A549 (cell line): ENCODE measurements around the gene GABRG2. TPM values are rescaled to one million over a fixed set of nuclear protein-coding genes. Genes with fewer than 3 reads are reported as not detected.

ENCODE experiments used
- ATAC-seq, 2 experiments: fragments of 200-7000 bp in 1 of 2; fragments of >200 bp in 1 of 2; cut with Nextera tagmentation in 1 of 2; cut with Tn5 transposase in 1 of 2; 3 replicates each; pipeline versions ENCODE4 v1.8.0 to v1.9.1; 2018 to 2020; ENCODE audit warnings: mild to moderate bottlenecking in 1 of 2, moderate library complexity in 1 of 2
- CTCF ChIA-PET: fragments of 300-600 bp; sonication (Branson Sonifier 250); formaldehyde crosslinking; extraction: SDS; loops from one replicate; lab custom pipeline; 2021; ENCODE audit warnings: antibody characterized with exemption, inconsistent platforms; lab: Yijun Ruan, JAX
- POLR2A ChIA-PET: fragments of 350-600 bp; formaldehyde crosslinking; extraction: SDS; loops from one replicate; lab custom pipeline; 2021; ENCODE audit warnings: antibody characterized with exemption, inconsistent platforms; lab: Yijun Ruan, JAX
- DNase-seq, 2 experiments: peaks; one replicate each; pipeline versions ENCODE4 v3.0.0 to v3.0.0-alpha.2; 2011 to 2016; ENCODE audit warnings: low read depth in 1 of 2, low spot score in 1 of 2
- FAIRE-seq: peaks from 2 replicates; lab custom pipeline; 2011; peaks lifted over from hg19 to GRCh38; lab: Jason Lieb, UNC
- H3K27ac ChIP-seq, 2 experiments: fragments of >200 bp; sonication (Bioruptor Twin); formaldehyde crosslinking; 3 replicates each; pipeline ENCODE4 v1.5.1; 2016 to 2017
- H3K4me1 ChIP-seq: fragments of >200 bp; sonication (Bioruptor Twin); formaldehyde crosslinking; 3 replicates; pipeline ENCODE4 v1.6.1; 2016
- H3K4me2 ChIP-seq: fragments of >200 bp; sonication (Bioruptor Twin); formaldehyde crosslinking; 3 replicates; pipeline ENCODE4 v1.6.1; 2016
- H3K4me3 ChIP-seq: fragments of >200 bp; sonication (Bioruptor Twin); formaldehyde crosslinking; 3 replicates; pipeline ENCODE4 v1.5.1; 2016
- H3K9me3 ChIP-seq: fragments of >200 bp; sonication (Bioruptor Twin); formaldehyde crosslinking; 3 replicates; pipeline ENCODE4 v1.6.1; 2016
- BHLHE40 ChIP-seq: IDR thresholded peaks from 2 replicates; pipeline ENCODE4 v1.6.1; 2012; ENCODE audit warnings: low read depth, low read length, inconsistent platforms
- CBX2 ChIP-seq: fragments of 200-600 bp; sonication (generic); IDR thresholded peaks from 2 replicates; pipeline ENCODE4 v1.6.1; 2016; ENCODE audit warnings: low read depth, mild to moderate bottlenecking, borderline replicate concordance
- CHD2 ChIP-seq: fragments of 150-350 bp; IDR thresholded peaks from 2 replicates; pipeline ENCODE4 v1.6.1; 2014; ENCODE audit warnings: low read length; ENCODE audit not compliant: partially characterized antibody
- CTCF ChIP-seq: fragments of >200 bp; sonication (Bioruptor Twin); formaldehyde crosslinking; IDR thresholded peaks from 3 replicates; pipeline ENCODE4 v1.5.1; 2016
- E2F6 ChIP-seq: IDR thresholded peaks from 2 replicates; pipeline ENCODE4 v1.6.1; 2012; ENCODE audit warnings: low read depth, borderline replicate concordance
- EHF ChIP-seq: fragments of 250-450 bp; sonication (Bioruptor Pico); IDR thresholded peaks from 2 replicates; pipeline ENCODE4 v1.5.0; 2020; ENCODE audit warnings: mild to moderate bottlenecking
- EP300 ChIP-seq, 2 experiments: fragments of >200 bp; sonication (Bioruptor Twin); formaldehyde crosslinking; IDR thresholded peaks; 2 replicates in 1 of 2; 3 replicates in 1 of 2; pipeline ENCODE4 v1.6.1; 2016 to 2017
- FOSB ChIP-seq: fragments of 250-450 bp; sonication (Bioruptor Pico); IDR thresholded peaks from 2 replicates; pipeline ENCODE4 v1.5.0; 2020; ENCODE audit warnings: mild to moderate bottlenecking, moderate library complexity
- FOSL2 ChIP-seq, 2 experiments: fragments of 450-650 bp in 1 of 2; fragments of >200 bp in 1 of 2; sonication (Bioruptor Twin) in 1 of 2; formaldehyde crosslinking; IDR thresholded peaks; 2 replicates each; pipeline versions ENCODE4 v1.5.0 to v1.6.1; 2016 to 2020; ENCODE audit warnings: mild to moderate bottlenecking in 1 of 2, moderate library complexity in 1 of 2
- GATA3 ChIP-seq: IDR thresholded peaks from 2 replicates; pipeline ENCODE4 v1.6.1; 2012; ENCODE audit warnings: borderline replicate concordance
- HEYL ChIP-seq: fragments of 250-450 bp; sonication (Bioruptor Pico); IDR thresholded peaks from 2 replicates; pipeline ENCODE4 v1.8.0; 2021; ENCODE audit warnings: mild to moderate bottlenecking, moderate library complexity
- HMGXB4 ChIP-seq: fragments of 250-450 bp; sonication (Bioruptor Pico); IDR thresholded peaks from 2 replicates; pipeline ENCODE4 v1.5.0; 2021; ENCODE audit warnings: mild to moderate bottlenecking, moderate library complexity, borderline replicate concordance
- HOXB13 ChIP-seq: fragments of 250-450 bp; sonication (Bioruptor Pico); IDR thresholded peaks from 2 replicates; pipeline ENCODE4 v1.5.0; 2020; ENCODE audit warnings: low read depth, mild to moderate bottlenecking, moderate library complexity
- HOXB5 ChIP-seq: fragments of 250-450 bp; sonication (Bioruptor Pico); IDR thresholded peaks from 2 replicates; pipeline ENCODE4 v1.5.0; 2020; ENCODE audit warnings: mild to moderate bottlenecking, moderate library complexity
- MAZ ChIP-seq: fragments of 150-350 bp; IDR thresholded peaks from 2 replicates; pipeline ENCODE4 v1.6.1; 2014; ENCODE audit warnings: antibody characterized with exemption, low read depth, low read length, borderline replicate concordance
- NPAS2 ChIP-seq: fragments of 250-450 bp; sonication (Bioruptor Pico); IDR thresholded peaks from 2 replicates; pipeline ENCODE4 v1.8.0; 2022; ENCODE audit warnings: mild to moderate bottlenecking, moderate library complexity, borderline replicate concordance
- NR3C1 ChIP-seq: fragments of >200 bp; sonication (Bioruptor Twin); formaldehyde crosslinking; IDR thresholded peaks from 3 replicates; pipeline ENCODE4 v1.6.1; 2017
- PBX3 ChIP-seq: IDR thresholded peaks from 2 replicates; pipeline ENCODE4 v1.6.1; 2012
- PHF8 ChIP-seq: fragments of 200-600 bp; sonication (generic); IDR thresholded peaks from 2 replicates; pipeline ENCODE4 v1.6.1; 2016; ENCODE audit warnings: low read depth, mild to moderate bottlenecking, antibody characterized with exemption, moderate library complexity, borderline replicate concordance
- RAD21 ChIP-seq, 2 experiments: fragments of >200 bp in 1 of 2; sonication (Bioruptor Twin) in 1 of 2; formaldehyde crosslinking in 1 of 2; IDR thresholded peaks in 1 of 2; conservative IDR thresholded peaks in 1 of 2; 2 replicates in 1 of 2; 3 replicates in 1 of 2; pipeline ENCODE4 v1.6.1; 2012 to 2018; ENCODE audit warnings: inconsistent platforms in 1 of 2
- RARB ChIP-seq: fragments of 250-450 bp; sonication (Bioruptor Pico); IDR thresholded peaks from 2 replicates; pipeline ENCODE4 v1.8.0; 2021; ENCODE audit warnings: mild to moderate bottlenecking, moderate library complexity
- RCOR1 ChIP-seq: fragments of 150-350 bp; IDR thresholded peaks from 2 replicates; pipeline ENCODE4 v1.6.1; 2014; ENCODE audit warnings: antibody characterized with exemption, low read length, low read depth
- TP53 ChIP-seq: fragments of 250-450 bp; sonication (Bioruptor Pico); IDR thresholded peaks from 2 replicates; pipeline ENCODE4 v1.5.0; 2021; ENCODE audit warnings: mild to moderate bottlenecking, moderate library complexity
- ZC3H11A ChIP-seq: fragments of 450-650 bp; IDR thresholded peaks from 2 replicates; pipeline ENCODE4 v1.6.1; 2014; ENCODE audit warnings: antibody characterized with exemption, mild to moderate bottlenecking
- ZSCAN20 ChIP-seq: fragments of 250-450 bp; sonication (Bioruptor Pico); IDR thresholded peaks from 2 replicates; pipeline ENCODE4 v1.8.0; 2022; ENCODE audit warnings: mild to moderate bottlenecking, moderate library complexity
- WGBS: methylation state at CpG from one replicate; pipeline ENCODE4 v1.1.6; 2017; ENCODE audit errors: missing lambda C conversion rate; 5-methylcytosine and 5-hydroxymethylcytosine counted together
- polyA plus RNA-seq, 4 experiments: library from polyadenylated mRNA; depleted of rRNA in 3 of 4; stranded (reverse); fragments of >200 nt; fragmentation: RNase III in 1 of 4; extraction: RNeasy Plus Mini Kit Qiagen cat#74134 plus additional on column Dnase treatment in 1 of 4; gene quantifications; 2 replicates in 3 of 4; 3 replicates in 1 of 4; pipeline ENCODE4 v1.2.3, GENCODE V29; 2011 to 2017

The GABRG2 gene
- polyA plus RNA-seq, 2 of the 4 experiments (the other 2 are of a cell fraction): not detected

GRCh38 chr5:162160401-162160800, 92.8 kb downstream of the GABRG2 start:
- FAIRE-seq: no peak
- H3K4me2 ChIP-seq: no peak overlapping the region
- TF ChIP-seq MAZ (no peak), BHLHE40 (no peak), NR3C1 (no peak), PBX3 (no peak), FOSL2 (IDR thresholded peaks at IDR 0.05) (no peak), FOSL2 (CRISPR knock-in tag; IDR thresholded peaks at IDR 0.05) (no peak), HOXB5 (CRISPR knock-in tag) (no peak), GATA3 (no peak), HMGXB4 (CRISPR knock-in tag) (no peak), CTCF (no peak), EP300 (IDR thresholded peaks at IDR 0.05) (no peak), RAD21 (conservative IDR thresholded peaks at IDR 0.05 in 1 of 2, IDR thresholded peaks at IDR 0.05 in 1 of 2) (no peak), HEYL (CRISPR knock-in tag) (no peak), E2F6 (no peak), ZSCAN20 (CRISPR knock-in tag) (no peak), EHF (CRISPR knock-in tag) (no peak)
- TF ChIP-seq, all 56 proteins: peak for 0
- H3K4me1 ChIP-seq: no peaks in the 10 kb centered on the region
- 0 out of 3 replicates have a peak, but pooled peaks cover 3% of the 10 kb centered on the region for H3K9me3 ChIP-seq
- H3K4me3 ChIP-seq: no peak overlapping the region
- CTCF ChIA-PET: no interaction called here
- POLR2A ChIA-PET: no interaction called here
- H3K27ac ChIP-seq: no peak overlapping the region
- ATAC-seq: no peak
- DNase-seq: no peak
- WGBS: 3% methylated on average over 2 of the region's 2 CpGs

- no peak overlapping the region for H3K4me3 ChIP-seq
- no peaks in the 10 kb centered on the region for H3K4me1 ChIP-seq
- ChIA-PET POLR2A (no interaction called here), CTCF (no interaction called here)
- DNase-seq: no peak
- no peak overlapping the region for H3K4me2 ChIP-seq
- WGBS: 1% methylated on average over 6 of the region's 6 CpGs
- no peak for ATAC-seq
- no peak for FAIRE-seq
- no peak overlapping the region for H3K27ac ChIP-seq
- 0 out of 3 replicates have a peak, but pooled peaks cover 7% of the 10 kb centered on the region for H3K9me3 ChIP-seq
- TF ChIP-seq ZSCAN20 (CRISPR knock-in tag) (no peak), CBX2 (no peak), NPAS2 (no peak), CHD2 (no peak), NR3C1 (no peak), PHF8 (no peak), RARB (no peak), ZC3H11A (no peak), HOXB13 (CRISPR knock-in tag) (no peak), FOSB (CRISPR knock-in tag) (no peak), TP53 (CRISPR knock-in tag) (no peak), CTCF (no peak), EP300 (IDR thresholded peaks at IDR 0.05) (no peak), RCOR1 (no peak)
These were observed 96.1 kb downstream of the GABRG2 start for GRCh38 chr5:162163663-162164062.
